ENCODE data around the gene SOD3. TPM values are rescaled to one million over a fixed set of nuclear protein-coding genes. Genes with fewer than 3 reads are reported as not detected.

Gene SOD3
- total RNA-seq, 2 donors from 2014 or later: 227 to 300 TPM

GRCh38 chr4:24795666-24796381, 451 bp downstream of the SOD3 start:
- H3K4me3 ChIP-seq: peak overlapping the region; percentile 26 to 28
- H3K9me3 ChIP-seq: no peaks in the 10 kb centered on the region
- intact Hi-C loops (cut with DNase I): loop anchor here (5.0 to 10.0 kb wide), 3 partner anchors 64 to 321 kb away; partner anchors contain the start of gene CCDC149
- no peak for TF ChIP-seq POLR2A (IDR thresholded peaks at IDR 0.05)
- peak; percentile 1 for TF ChIP-seq POLR2AphosphoS5 (IDR thresholded peaks at IDR 0.05)
- DNase-seq (ENCODE audit: low spot score): no peak
- no peaks in the 10 kb centered on the region for H3K27me3 ChIP-seq (replicated peaks; ENCODE audit: insufficient read depth)
- WGBS: 30% methylated on average over 9 of the region's 9 CpGs
- no peaks in the 10 kb centered on the region for H3K4me1 ChIP-seq (replicated peaks)
- peak overlapping the region; percentile 79 for H3K27ac ChIP-seq
- no peaks in the 10 kb centered on the region for H3K36me3 ChIP-seq

- DNase-seq (ENCODE audit: low spot score): no peak
- TF ChIP-seq, protein P1, sequence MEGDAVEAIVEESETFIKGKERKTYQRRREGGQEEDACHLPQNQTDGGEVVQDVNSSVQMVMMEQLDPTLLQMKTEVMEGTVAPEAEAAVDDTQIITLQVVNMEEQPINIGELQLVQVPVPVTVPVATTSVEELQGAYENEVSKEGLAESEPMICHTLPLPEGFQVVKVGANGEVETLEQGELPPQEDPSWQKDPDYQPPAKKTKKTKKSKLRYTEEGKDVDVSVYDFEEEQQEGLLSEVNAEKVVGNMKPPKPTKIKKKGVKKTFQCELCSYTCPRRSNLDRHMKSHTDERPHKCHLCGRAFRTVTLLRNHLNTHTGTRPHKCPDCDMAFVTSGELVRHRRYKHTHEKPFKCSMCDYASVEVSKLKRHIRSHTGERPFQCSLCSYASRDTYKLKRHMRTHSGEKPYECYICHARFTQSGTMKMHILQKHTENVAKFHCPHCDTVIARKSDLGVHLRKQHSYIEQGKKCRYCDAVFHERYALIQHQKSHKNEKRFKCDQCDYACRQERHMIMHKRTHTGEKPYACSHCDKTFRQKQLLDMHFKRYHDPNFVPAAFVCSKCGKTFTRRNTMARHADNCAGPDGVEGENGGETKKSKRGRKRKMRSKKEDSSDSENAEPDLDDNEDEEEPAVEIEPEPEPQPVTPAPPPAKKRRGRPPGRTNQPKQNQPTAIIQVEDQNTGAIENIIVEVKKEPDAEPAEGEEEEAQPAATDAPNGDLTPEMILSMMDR (IDR thresholded peaks at IDR 0.05): no peak
- TF ChIP-seq POLR2A (IDR thresholded peaks at IDR 0.05): no peak
- no peak for TF ChIP-seq POLR2AphosphoS5 (IDR thresholded peaks at IDR 0.05)
- Histone ChIP-seq H3K4me1 (replicated peaks) (no peaks in the 10 kb centered on the region), H3K4me3 (no peak overlapping the region), H3K9me3 (no peaks in the 10 kb centered on the region), H3K27me3 (replicated peaks; ENCODE audit: insufficient read depth) (no peaks in the 10 kb centered on the region), H3K27ac (no peak overlapping the region), H3K36me3 (no peaks in the 10 kb centered on the region)
- intact Hi-C loops (cut with DNase I): loop anchor here (5.0 to 10.0 kb wide), 3 partner anchors 64 to 322 kb away; partner anchors contain the start of gene CCDC149
These were observed 1.2 kb downstream of the SOD3 start for GRCh38 chr4:24796620-24797019.

DNA sequence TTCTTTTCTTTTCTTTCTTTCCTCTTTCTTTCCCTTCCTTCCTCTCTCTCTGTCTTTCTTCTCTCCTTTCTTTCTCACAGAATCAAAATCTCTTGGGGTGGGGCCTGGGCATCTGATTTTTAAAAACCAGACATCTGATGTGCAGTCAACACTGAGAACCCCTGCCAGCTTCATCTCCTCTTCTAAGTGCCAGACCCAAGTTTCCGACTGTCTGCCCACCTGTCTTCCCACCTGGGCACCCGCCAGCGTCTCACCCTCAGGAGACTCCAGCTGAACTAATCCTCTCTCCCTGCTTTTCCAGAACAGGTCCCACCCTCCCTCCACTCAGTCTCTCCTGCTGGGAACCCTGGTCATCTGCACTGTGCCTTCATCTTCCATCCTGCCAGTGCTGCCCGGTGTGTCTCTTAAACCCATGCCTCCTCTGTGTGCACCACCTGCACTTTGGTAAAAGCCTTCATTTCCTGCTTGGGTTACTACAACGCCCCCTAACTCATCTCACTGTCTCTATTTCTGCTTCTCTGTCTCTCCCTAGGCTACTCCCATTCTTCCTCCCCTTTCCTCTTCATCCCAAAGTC, 2.8 kb downstream of the SOD3 start:
- Histone ChIP-seq H3K4me1 (replicated peaks) (no peaks in the 10 kb centered on the region), H3K36me3 (no peaks in the 10 kb centered on the region), H3K4me3 (no peak overlapping the region), H3K27ac (no peak overlapping the region), H3K27me3 (replicated peaks; ENCODE audit: insufficient read depth) (no peaks in the 10 kb centered on the region), H3K9me3 (no peaks in the 10 kb centered on the region)
- intact Hi-C loops (cut with DNase I): loop anchor here (5.0 to 10.0 kb wide), 3 partner anchors 66 to 323 kb away; partner anchors contain the start of gene CCDC149
- TF ChIP-seq, protein P1 (IDR thresholded peaks at IDR 0.05): no peak
- TF ChIP-seq POLR2AphosphoS5 (IDR thresholded peaks at IDR 0.05) (no peak), POLR2A (IDR thresholded peaks at IDR 0.05) (no peak)
- 76% methylated on average over 5 of the region's 5 CpGs for WGBS
- no peak for DNase-seq (ENCODE audit: low spot score)

GRCh38 chr4:24799196-24799543, 3.8 kb downstream of the SOD3 start:
- Histone ChIP-seq H3K27me3 (replicated peaks; ENCODE audit: insufficient read depth) (no peaks in the 10 kb centered on the region), H3K36me3 (no peaks in the 10 kb centered on the region), H3K27ac (no peak overlapping the region), H3K9me3 (no peaks in the 10 kb centered on the region), H3K4me3 (no peak overlapping the region), H3K4me1 (replicated peaks) (no peaks in the 10 kb centered on the region)
- WGBS: 97% methylated on average over 6 of the region's 13 CpGs
- DNase-seq (ENCODE audit: low spot score): no peak
- TF ChIP-seq POLR2AphosphoS5 (IDR thresholded peaks at IDR 0.05) (no peak), POLR2A (IDR thresholded peaks at IDR 0.05) (no peak)
- TF ChIP-seq, protein P1 (IDR thresholded peaks at IDR 0.05): no peak
- intact Hi-C loops (cut with DNase I): loop anchor here (5.0 to 10.0 kb wide), 3 partner anchors 67 to 324 kb away; partner anchors contain the start of gene CCDC149

GRCh38 chr4:24799544-24800324, 4.4 kb downstream of the SOD3 start:
- Histone ChIP-seq H3K9me3 (no peaks in the 10 kb centered on the region), H3K36me3 (no peaks in the 10 kb centered on the region), H3K27me3 (replicated peaks; ENCODE audit: insufficient read depth) (no peaks in the 10 kb centered on the region), H3K4me1 (replicated peaks) (no peaks in the 10 kb centered on the region), H3K4me3 (no peak overlapping the region), H3K27ac (no peak overlapping the region)
- intact Hi-C loops (cut with DNase I): loop anchor here (5.0 to 10.0 kb wide), 4 partner anchors 53 to 325 kb away; partner anchors contain the start of gene CCDC149
- TF ChIP-seq POLR2A (IDR thresholded peaks at IDR 0.05) (no peak), POLR2AphosphoS5 (IDR thresholded peaks at IDR 0.05) (no peak)
- TF ChIP-seq, protein P1 (IDR thresholded peaks at IDR 0.05): no peak
- 53% methylated on average over 97 of the region's 103 CpGs for WGBS
- no peak for DNase-seq (ENCODE audit: low spot score)
